ENCODE results near the gene TBC1D2. TPM values are rescaled to one million over a fixed set of nuclear protein-coding genes. Genes with fewer than 3 reads are reported as not detected.
"Not testable (repeated sequence)": the region's sequence is repeated elsewhere in the genome, so short reads cannot be mapped to it uniquely, and the experiment has no call there.

Gene TBC1D2
- polyA plus RNA-seq, 4 donors = 3.1 to 4.9 (median 3.6) TPM

GRCh38 chr9:98272083-98272482 lies 16.6 kb upstream of the TBC1D2 start:
- no peak for DNase-seq (ENCODE audit: low read depth in 4 of 4, low spot score in 2 of 4)

DNA sequence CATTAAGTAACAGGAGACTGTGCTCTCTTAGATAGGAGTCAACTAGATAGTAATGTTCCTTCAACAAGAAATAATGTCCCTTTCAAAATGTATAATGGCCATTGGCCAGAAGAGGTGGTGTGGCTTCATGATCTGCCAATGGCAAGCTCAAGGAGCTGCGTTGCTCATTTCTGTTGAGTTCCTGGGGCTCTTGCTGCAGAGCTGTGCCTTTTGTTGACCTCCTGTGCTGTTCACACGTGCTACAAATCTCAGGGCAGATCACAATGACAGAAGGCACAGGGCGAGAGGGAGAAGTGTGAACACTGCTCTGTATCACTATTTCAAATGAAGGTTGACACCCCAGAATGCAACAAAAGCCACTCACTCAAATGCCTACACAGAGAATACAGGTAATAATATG lies 16.0 kb upstream of the TBC1D2 start:
- DNase-seq (ENCODE audit: low read depth in 4 of 4, low spot score in 2 of 4) = no peak

GRCh38 chr9:98270284-98270683 lies 14.8 kb upstream of the TBC1D2 start:
- not testable (repeated sequence) for DNase-seq (ENCODE audit: low read depth in 4 of 4, low spot score in 2 of 4)

GRCh38 chr9:98269652-98270051 lies 14.2 kb upstream of the TBC1D2 start:
- not testable (repeated sequence) for DNase-seq (ENCODE audit: low read depth in 4 of 4, low spot score in 2 of 4)

DNA sequence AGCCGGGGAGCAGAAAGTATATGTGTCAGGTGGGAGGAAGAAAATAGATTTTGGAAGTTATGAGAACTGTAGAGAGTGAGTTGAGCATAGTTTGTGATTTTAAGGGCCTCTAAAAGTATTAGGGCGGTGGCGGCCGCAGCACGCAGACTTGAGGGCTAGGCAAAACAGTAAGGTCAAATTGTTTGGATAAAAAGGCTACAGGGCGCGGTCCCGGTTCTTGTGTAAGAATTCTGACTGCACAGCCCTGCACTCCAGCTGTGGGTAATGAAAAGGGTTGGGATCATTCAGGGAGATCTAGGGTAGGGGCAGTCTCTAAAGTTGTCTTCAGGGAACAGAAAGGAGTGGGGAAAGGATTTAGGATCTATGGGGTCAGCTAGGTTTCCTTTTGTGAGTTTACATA lies 12.1 kb upstream of the TBC1D2 start:
- DNase-seq (ENCODE audit: low read depth in 4 of 4, low spot score in 2 of 4) = not testable (repeated sequence)

- DNase-seq (ENCODE audit: low read depth in 4 of 4, low spot score in 2 of 4) = no peak
These were observed 9.1 kb upstream of the TBC1D2 start for GRCh38 chr9:98264516-98264915.

DNA sequence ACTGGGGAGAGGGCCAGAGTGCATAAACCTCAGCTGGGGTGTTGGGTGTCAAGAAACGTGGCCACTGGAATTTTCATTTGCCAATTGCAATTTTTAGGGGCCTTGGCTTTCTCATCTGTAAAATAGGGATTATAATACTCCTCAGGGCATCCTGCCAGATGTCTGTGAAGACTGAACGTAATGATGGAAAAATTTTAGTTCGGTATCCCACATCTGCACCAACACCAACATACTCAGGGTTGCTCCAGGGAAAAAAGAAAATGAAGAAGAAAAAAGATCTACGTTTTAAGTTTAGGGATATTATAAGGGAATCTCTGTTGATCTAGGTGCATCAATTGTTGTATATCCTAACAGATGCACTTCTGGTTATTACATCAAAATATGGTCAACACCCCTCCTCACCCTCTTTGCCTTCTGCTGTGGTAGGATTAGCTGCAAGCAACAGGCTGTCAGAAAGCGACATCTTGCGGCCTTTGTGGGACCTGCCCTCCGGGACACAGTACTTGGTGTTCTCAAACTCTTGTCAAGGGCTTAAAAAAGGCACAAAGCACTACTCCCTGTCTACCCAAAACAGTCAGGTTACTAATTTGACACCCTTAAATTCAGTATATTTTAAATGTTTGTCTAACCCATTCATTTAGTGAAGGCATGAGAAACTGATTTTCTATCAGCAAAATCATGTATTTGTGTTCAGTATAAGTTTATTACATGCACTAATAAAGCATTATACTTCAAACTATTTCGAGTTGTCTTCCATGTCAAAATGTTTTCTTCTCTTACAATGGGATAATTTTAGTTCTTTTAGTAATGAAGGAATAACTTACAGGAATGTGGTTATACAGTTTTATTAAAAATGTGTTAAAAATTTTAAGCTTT lies 8.3 kb upstream of the TBC1D2 start:
- DNase-seq (ENCODE audit: low read depth in 4 of 4, low spot score in 2 of 4) = peak in 2 of 4 donors; percentile 31 to 57

GRCh38 chr9:98263080-98263479 lies 7.6 kb upstream of the TBC1D2 start:
- DNase-seq (ENCODE audit: low read depth in 4 of 4, low spot score in 2 of 4) = no peak

DNA sequence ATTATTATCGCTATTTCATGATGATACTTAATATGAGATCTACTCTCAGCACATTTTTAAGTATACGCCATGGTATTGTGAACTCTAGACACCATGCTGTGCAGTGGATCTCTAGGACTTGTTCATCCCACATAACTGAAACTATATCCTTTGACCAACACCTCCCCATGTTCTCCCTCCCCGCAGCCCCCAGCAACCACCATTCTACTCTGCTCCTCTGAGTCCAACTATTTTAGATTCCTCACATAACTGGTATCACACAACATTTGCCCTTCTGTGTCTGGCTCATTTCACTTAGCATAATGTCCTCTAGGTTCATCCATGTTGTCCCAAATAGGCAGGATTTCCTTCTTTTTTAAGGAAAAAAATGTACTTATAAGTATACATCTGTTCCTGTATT lies 6.6 kb upstream of the TBC1D2 start:
- DNase-seq (ENCODE audit: low read depth in 4 of 4, low spot score in 2 of 4) = no peak

- DNase-seq (ENCODE audit: low read depth in 4 of 4, low spot score in 2 of 4) = no peak
These were observed 5.2 kb upstream of the TBC1D2 start for GRCh38 chr9:98260635-98261034.

DNA sequence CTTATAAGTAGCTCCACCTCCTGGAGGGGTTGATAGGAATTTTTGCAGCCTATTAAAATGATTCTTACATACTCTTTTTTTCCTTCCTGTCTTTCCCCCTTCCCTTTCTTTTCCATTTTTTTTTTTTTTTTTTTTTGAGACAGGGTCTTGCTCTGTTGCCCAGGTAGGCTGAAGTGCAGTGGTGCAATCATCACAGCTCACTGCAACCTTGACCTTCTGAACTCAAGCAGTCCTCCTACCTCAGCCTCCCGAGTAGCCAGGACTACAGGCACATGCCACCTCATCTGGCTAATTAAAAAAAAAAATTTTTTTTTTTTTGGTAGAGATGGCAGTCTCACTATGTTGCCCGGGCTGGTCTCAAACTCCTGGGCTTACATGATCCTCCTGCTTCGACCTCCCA lies 4.3 kb upstream of the TBC1D2 start:
- DNase-seq (ENCODE audit: low read depth in 4 of 4, low spot score in 2 of 4) = no peak

GRCh38 chr9:98256756-98257155 lies 1.3 kb upstream of the TBC1D2 start:
- DNase-seq (ENCODE audit: low read depth in 4 of 4, low spot score in 2 of 4) = peak in 1 of 4 donors; percentile 13

GRCh38 chr9:98255061-98255577 lies 330 bp downstream of the TBC1D2 start:
- peak in 1 of 4 donors; percentile 45 for DNase-seq (ENCODE audit: low read depth in 4 of 4, low spot score in 2 of 4)

- no peak for DNase-seq (ENCODE audit: low read depth in 4 of 4, low spot score in 2 of 4)
These were observed 1.0 kb downstream of the TBC1D2 start for GRCh38 chr9:98254228-98255060.

- DNase-seq (ENCODE audit: low read depth in 4 of 4, low spot score in 2 of 4) = no peak
These were observed 1.9 kb downstream of the TBC1D2 start for GRCh38 chr9:98253565-98253964.

DNA sequence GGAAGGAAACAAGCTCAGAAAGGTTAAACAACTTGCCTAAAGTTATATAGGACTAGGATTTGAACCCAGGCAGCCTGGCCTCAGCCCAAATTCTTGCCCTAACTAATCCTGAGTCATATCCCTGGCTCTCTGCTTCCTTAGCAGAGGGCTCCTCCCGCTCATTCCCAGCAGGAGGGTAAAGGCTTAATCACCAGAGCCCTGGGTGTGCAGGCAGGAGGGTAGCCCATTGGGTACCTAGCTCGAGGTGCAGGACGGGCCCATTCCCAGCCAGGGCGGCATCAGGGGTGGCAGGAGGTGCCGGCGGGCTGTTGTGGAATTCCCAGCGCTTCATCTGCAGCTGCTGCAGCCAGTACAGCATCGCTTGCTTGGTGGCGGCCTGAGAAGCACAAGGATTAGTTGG lies 3.9 kb downstream of the TBC1D2 start:
- no peak for DNase-seq (ENCODE audit: low read depth in 4 of 4, low spot score in 2 of 4)

DNA sequence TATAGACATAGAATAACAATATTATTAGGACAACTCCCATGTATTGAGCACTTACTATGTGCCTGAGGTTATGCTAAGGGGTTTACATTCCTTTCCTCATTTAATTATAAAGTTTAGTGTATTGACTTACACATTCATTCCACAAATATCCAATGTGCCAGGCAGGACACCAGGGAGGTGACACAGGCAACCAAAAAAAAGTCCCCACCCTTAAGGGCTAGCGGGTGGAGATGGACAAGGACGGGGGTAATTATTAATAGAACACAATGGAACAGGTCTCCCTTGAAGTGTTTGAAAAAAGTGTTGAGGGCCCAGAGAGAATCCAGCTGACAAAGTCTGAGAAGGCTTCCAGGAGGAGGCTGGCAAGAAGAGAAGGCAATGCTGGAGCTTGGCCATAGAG lies 5.7 kb downstream of the TBC1D2 start:
- no peak for DNase-seq (ENCODE audit: low read depth in 4 of 4, low spot score in 2 of 4)

DNA sequence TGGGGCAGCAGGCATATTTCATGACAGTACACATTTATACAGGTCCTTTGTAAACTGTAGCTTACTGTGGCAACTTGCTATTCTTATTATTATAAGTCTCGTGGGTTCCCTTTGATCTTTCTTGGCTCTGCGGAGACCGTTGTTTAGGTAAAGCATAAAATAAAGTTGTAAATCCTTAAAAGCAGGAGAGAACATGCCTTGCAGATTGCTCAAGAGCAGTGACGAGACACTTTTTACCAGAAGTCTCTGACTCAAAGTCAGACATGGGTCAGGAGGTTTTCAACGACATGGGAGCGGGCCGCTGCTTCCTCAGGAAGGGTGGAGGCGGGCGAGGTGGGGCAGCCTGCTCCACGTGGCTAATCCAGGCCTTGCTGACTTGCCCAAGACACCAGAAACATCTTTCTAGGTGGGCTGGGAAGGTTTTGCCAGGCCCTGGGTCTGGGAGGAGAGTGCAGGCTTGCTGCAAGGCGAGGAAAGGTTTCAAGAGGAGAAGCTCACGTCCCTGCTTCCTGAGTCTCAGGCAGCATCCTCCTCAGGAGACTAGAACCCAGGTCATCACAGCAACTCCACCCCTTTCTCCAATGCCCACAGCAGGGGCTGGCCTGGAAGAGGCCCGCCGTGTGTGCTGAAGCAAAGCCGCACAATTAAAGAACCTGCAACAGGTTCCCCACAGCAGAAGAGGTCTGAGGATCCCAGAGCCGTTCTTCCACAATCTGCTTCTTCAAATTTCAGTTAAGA lies 6.5 kb downstream of the TBC1D2 start:
- DNase-seq (ENCODE audit: low read depth in 4 of 4, low spot score in 2 of 4) = no peak

GRCh38 chr9:98247831-98248657 lies 7.4 kb downstream of the TBC1D2 start:
- DNase-seq (ENCODE audit: low read depth in 4 of 4, low spot score in 2 of 4) = no peak

DNA sequence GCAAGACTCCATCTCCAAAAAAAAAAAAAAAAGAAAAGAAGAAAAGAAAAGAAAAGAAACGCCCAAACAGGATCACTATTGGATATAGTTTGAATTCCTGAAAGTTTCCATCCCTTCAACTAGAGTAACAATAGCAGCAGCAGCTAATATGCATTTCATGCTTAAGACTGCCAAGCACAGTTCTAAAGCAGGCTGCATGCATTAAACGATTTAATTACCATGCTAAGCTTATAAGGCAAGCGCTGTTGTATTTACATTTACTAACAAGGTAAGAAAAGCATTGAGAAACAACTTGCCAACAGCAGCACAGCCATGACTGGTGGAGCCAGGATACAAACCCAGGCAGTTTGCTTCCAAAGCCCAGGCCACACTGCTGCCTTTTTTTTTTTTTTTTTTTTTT lies 13.0 kb downstream of the TBC1D2 start:
- DNase-seq (ENCODE audit: low read depth in 4 of 4, low spot score in 2 of 4) = no peak
